Inflammatory macrophage treated with lipopolysaccharide for 1 hour (primary cell): ENCODE measurements around the gene ECEL1.
"Not testable (repeated sequence)": the region's sequence is repeated elsewhere in the genome, so short reads cannot be mapped to it uniquely, and the experiment has no call there.

ENCODE experiments used
- DNase-seq, 2 donors: peaks; one replicate each; pipeline ENCODE4 v3.0.0-alpha.2; 2020 to 2022

ECEL1 gene

DNA sequence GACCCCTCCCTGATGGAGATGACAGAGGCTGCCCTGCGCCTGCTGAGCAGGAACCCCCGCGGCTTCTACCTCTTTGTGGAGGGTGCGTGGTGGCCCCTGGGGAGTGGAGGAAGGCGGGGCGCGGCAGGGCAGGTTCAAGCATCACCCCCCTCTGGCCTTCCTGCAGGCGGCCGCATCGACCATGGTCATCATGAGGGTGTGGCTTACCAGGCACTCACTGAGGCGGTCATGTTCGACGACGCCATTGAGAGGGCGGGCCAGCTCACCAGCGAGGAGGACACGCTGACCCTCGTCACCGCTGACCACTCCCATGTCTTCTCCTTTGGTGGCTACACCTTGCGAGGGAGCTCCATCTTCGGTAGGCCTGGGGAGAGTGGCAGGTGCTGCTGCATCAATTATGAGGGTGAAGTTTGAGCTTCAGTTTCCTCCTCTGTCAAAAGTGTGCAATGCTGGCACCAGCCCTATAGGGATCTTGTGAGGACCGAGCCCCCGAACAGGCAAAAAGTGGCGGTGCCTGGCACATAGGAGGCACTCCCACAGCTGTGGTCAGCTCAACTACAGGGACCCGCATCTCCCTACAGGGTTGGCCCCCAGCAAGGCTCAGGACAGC is 29.5 kb downstream of the ECEL1 start:
- no peak for DNase-seq

DNA sequence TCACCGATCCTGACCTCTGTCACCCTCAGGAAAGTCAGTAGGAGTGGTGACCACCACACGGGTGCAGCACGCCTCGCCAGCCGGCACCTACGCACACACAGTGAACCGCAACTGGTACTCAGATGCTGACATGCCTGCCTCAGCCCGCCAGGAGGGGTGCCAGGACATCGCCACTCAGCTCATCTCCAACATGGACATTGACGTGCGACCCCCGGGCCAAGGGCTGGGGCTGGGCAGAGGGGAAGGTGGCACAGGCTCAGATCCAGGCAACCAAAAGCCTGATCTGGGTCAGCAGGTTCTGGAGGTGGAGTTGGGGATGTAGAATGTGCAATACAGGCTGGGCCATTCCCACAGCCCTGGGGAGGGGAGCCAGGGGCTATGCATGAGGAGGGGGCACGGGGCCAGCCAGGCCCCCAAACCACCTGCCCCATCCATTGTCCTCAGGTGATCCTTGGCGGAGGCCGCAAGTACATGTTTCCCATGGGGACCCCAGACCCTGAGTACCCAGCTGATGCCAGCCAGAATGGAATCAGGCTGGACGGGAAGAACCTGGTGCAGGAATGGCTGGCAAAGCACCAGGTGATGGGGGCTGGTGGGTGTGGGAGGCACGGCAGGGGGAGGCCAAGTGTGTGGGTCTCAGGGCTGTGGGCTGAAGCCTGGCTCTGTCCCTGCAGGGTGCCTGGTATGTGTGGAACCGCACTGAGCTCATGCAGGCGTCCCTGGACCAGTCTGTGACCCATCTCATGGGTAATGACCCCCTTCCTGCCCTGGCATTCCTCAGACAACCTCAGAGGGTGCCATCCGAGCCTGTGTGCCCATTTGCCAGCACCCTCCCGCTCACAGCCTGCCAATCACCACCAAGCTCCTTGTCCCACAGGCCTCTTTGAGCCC is 30.3 kb downstream of the ECEL1 start:
- no peak for DNase-seq

DNA sequence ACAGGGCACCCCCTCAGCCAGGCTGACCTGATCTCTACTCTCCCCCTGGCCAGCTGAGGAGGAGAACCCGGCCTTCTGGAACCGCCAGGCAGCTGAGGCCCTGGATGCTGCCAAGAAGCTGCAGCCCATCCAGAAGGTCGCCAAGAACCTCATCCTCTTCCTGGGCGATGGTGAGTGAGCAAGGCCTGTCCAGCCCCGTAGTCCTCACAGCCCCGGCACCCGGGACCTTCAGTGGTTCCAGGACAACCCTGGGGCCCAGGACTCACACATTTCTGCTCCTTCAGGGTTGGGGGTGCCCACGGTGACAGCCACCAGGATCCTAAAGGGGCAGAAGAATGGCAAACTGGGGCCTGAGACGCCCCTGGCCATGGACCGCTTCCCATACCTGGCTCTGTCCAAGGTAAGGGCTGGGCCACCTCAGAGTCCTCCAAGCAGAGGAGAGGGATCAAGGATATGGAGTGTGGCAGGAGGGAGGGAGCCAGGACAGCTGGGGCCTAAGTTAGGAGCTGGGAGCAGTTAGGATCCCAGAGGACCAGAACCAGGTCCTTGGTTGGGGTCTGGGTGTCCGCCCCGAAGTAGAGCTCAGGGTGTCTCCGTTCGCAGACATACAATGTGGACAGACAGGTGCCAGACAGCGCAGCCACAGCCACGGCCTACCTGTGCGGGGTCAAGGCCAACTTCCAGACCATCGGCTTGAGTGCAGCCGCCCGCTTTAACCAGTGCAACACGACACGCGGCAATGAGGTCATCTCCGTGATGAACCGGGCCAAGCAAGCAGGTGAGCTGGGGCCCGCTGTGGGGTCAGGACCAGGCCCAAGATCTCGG is 31.1 kb downstream of the ECEL1 start:
- DNase-seq, result no peak

DNA sequence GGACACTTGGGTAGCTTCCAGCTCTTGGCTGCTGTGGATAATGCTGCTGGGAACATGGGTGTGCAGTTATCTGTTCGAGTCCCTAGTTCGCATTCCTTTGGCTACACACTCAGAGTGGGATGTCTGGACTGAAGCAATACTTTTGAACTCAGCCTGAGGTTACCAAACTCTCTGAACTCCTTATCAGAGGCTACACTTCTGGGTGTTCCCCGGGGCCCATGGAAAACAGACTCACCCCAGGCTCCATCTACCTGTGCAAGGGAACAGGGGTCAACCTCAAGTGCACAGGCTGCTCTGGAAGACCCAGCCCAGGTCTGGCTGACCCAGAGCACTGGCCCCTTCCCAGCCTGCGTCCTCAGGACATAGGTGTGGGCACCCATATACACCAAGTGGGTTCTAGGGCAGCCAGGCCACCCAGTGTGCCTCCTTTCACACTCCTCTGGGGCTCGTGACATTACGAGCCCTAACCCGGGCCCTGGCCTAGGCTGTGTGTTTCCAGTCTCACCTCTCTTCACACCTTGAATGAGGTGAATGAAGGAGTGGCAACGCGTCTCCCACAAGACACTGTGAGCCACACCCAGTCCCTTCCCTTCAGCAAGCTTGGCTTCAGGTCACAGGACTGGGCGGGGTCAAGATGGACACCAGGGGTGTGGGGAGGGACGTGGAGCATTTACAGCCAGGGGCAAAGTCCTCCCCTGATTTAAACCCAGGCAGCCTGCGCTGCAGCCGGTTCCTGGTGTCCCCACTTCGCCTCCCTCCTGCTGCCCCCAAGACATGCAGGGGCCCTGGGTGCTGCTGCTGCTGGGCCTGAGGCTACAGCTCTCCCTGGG is 32.0 kb downstream of the ECEL1 start, which contains the start of gene ALPI:
Gene ALPI, plus strand, starts transcription at position 728 of the 830 bp plus-strand sequence. Its CDS starts 47 bp downstream, at position 775.
- DNase-seq, result no peak

DNA sequence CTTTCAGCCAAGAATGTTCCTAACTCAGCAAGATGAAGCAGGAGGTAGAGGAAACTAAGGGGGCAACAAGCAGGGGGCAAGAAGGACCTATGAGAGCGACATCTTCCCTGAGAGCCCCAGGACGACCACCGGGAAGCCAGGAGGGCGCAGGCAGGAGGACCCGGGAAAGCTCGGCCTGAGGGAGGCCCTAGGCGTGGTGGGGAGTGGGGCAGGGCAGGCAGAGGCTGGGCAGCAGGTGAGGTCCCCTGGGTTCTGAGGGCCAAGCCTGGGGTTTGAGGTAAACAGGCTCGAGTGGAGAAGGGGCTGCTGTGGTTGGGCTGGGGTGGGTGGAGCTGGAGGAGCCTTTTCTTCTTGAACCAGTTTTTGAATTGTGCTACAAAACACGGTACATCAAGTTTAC is 33.0 kb downstream of the ECEL1 start:
- DNase-seq, result no peak

DNA sequence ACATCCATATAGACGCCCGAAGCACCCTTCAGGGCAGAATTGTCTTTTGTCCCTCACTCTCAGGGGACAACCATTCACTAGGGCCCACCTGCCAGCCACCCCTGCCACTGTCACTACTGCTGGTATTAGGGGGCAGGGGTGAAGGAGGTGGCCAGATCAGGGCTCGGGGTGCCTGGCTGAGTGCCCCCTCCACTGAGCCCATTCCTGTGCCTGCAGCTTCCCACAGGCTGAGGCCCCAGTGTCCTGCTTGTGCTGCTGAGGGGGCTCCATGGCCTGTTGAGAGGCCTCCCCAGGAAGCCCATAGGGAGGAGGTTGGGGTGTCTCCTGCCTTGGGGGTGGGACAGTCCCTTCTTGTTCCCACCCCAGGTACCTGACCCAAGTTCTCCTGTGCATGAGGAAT is 36.0 kb downstream of the ECEL1 start:
- DNase-seq, result not testable (repeated sequence)

DNA sequence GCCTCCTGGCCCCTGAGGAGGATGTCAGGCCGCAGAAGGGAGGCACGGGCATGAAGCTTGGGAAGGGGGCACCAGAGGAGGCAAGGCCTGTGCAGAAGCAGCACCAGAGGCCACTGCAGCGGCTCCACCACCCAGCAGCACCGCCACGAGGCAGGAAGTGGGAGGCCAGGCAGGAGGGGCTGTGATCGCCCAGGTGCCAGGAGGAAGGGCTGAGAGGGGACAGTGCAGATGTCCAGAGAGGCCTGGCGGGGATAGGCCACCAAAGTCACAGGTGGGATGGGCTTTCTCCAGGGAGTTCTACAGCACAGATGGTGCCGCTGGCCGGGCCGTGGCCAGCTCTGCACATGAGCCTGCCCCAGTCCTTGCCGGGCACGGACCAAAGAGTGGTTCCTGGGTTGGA is 37.7 kb downstream of the ECEL1 start:
- DNase-seq, result no peak

DNA sequence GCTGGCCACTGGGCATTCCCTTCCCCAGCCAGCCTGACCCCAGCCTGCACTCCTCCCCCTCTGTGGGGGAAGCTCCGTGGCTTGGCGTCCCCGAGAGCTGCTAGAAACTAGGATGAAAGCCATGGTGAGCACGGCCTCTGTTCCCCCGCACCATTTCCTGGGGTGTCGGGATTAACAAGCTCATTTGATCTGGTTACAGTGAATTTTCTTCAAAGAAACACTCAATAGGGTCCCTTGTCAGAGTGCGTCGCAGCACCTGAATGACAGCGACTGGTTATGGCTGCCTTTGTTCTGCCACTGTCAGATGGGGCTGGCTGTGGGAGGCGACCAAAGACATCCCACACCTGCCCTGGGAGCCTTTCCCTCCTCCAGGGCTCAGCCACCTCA is 39.3 kb downstream of the ECEL1 start:
- no peak for DNase-seq

DNA sequence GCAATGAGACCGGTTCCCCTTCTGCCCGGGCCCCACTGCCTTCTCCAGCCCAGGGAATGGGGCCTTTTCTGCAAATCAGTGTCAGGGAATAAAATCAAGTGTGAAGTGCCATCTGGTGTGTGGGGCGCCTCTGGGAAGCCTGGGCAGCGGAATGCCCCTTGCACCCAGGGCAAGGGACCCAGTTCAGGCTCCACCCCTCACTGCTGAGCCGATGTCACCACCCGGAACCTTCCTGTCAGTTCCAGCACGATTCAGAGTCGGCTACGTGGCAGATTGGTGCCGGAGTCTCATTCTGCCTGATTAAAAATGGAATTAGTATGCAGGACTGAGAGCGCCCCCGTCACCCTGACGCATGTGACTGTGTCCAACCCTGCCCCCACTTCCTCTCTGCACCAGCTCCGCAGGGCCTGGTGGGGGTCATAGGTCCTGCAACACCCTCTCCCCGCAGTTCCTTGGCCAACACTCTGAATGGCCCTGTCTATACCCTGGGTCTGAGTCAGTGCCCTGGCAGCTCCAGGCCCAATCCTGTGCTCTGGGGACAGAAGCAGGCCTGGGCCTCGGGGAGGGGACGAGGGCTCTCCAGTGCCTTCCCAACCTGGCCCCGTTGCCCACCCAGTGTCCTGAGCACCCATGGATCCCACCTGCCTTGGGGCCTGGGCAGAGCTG is 39.9 kb downstream of the ECEL1 start:
- DNase-seq, result no peak

DNA sequence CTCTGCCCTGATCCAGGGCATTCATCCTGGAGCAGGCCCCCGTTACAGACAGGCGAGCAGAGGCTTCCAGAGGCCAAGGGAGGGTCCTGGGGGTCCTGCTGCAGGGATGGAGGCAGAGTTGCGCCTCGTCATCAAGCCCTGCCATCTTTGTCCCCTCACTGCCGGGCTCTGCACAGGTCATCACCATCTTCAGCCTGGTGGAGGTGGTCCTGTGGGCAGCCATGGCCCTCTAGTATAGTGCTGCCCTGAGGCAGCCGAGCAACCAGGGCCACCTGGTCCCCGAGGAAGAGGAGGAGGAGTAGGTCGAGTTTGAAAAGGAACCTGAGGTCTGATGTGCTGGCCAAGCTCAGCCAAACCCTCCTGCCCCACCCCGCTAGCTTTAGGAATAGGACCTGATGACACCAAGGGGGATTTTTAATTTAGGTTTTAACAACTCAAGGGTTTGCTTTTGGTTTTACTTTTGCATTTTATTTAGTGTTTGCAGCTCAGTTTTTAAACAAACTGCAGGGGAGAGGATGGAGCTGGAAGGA is 40.5 kb downstream of the ECEL1 start:
- no peak for DNase-seq

DNA sequence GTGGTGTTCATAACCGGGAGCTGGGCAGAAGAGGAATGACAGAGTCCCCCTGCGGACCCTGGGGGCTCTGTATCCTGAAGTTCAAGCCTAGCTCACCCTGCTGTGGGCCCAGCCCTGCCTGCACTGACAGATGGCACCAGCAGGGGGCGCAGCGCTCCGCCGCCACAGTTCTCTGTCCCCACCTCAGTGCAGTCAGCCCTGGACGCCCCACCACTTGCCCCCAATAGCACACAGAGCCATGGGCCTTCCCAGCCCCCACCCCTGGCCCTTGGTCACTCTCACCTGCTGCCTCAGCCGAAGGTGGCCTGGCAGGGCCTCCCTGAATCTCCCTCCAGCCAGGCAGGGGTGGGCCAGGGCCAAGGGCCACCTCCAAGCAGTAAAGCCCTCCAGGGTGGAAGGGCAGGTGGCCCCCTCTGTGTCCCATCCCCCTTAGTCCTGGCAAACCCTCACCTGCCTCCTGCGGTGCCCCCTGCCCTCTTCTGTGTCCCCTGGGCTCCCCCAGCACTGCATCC is 41.3 kb downstream of the ECEL1 start:
- not testable (repeated sequence) for DNase-seq

DNA sequence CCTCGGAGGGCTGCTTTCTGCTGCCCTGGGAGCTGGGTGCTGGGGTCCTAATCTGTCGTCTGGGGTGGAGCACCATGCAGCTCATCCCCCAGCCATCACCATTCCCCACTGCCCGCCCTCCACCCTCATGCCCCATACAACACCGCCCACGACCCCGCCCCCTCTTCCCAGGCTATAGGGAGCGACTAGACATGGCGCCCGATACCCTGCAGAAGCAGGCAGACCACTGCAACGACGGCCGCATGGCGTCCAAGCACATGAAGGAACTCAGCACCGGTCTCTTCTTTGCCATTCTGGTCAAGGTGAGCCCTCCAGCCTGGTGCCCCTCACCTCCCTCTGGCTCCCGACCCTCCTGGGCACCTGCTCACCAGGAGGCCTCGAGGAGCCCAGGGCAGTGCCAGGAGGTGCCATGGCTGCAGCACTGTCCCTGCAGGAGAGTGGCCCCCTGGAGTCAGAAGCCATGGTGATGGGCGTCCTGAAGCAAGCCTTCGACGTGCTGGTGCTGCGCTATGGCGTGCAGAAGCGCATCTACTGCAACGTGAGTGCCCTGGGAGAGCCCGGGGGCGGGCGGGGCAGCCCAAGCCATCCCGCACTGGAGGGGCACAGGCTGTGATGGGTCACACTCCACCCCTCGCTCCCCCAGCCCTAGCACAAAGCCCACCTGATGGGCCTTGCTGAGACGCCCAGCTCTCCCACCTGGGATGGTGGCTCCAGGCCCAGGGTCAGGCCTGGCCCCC is 42.3 kb downstream of the ECEL1 start:
- DNase-seq, result not testable (repeated sequence)

DNA sequence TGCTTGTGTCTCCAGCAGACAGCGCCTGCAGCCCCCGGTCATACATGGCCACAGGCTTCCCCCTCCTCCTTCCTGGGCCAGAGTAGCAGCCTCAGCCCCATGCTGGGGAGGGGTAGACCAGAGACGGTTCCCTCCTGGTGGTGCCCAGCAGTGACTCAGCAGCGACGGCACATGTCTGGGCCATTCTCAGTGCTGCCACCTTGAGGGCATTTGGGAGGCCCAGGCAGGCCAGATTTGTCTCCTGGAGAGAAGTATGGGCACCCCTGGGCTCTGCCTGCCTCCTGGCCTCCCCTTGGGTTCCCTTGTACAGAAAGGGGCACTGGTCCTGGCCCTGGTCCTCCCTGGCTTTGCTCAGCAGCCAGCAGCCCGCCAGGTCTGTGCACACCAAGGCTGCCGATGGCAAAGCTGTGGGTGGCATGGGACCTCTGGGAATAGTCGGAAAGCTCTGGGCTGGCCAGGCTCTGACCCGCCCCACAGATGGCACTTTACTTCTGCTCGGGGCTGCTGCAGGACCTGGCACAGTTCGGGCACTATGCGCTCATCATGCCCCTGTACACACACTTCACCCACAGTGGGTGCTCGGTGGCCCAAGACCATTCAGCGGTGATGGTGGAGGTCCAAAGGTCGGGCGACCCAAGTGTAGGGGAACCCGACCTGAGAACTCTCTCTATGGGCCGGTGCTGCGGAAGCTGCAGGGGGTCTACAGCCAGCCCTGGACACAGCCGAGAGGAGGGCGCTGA is 43.1 kb downstream of the ECEL1 start:
- peak; percentile 58 to 77 for DNase-seq

DNA sequence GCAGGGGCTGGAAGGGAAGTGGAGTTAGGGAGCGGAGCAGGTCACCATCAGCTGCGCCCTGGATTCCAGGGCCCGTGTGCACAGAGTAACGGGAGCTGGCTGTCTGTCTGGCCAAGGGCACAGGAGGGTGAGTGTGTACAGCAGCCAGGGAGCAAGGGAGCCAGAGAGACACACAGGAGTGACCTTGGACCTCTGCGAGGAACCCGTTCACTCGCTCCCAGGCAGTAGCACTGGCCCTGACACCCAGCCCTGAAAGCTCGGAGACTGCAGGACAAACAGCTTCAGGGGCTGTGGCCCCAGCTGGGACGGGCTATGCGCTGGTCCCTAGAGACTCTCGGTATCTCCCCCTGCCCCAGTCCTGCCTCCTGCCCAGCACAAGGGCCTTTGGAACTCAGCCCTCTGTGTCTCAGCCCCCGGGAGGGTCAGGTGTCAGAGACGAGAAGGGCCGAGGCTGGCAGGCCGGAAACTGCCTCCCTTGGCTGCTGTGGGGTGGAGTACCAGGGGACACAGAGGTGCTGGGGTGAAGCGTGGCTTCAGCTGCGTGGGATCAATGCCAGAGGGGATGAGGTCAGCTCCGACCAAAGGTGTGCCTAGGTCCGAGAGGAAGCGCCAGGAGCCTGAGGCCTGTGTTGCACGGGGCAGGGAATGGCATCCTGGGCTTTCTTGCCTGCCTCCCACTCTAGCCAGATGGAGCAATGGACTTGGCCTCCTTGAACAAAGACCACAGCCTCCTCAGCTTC is 43.8 kb downstream of the ECEL1 start:
- not testable (repeated sequence) for DNase-seq

DNA sequence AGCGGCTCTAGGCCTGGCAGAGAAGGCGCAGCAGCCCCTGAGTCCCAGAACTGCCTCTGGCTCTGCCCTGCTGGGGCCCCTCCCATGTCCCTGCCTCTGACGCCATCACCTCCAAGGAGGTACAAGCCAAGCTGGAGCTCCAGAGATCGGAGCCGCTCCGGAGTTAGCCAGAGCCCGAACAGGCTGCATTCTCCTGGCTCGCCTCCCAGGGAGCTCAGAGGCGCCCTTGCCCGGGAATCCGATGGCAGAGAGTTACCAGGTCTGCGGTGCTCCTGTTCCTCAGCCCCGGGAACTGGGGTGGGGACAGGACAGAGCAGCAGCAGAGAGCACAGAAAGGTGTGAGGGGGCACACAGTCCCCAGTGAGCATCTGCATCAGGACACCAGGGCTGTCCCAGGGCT is 44.6 kb downstream of the ECEL1 start:
- not testable (repeated sequence) for DNase-seq

DNA sequence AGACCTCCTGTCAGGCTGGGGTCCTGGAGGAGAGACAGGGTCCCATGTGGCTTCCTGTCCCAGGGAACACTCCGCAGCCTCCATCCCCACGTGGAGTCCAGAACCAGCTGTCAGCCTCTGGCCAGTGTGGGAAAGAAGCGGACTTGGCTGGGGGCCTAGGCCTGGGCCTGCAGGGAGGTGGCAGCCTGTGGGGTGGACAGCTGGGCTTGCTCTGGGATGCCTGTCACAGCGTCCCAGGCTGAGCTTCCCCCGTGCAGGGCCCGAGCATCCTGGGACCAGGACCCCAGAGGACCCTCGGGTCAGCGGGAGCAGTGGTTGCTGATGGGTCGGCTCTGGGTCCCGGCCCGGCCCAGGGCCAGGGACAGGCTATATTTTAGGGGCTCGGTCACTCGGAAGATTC is 45.2 kb downstream of the ECEL1 start:
- not testable (repeated sequence) for DNase-seq

DNA sequence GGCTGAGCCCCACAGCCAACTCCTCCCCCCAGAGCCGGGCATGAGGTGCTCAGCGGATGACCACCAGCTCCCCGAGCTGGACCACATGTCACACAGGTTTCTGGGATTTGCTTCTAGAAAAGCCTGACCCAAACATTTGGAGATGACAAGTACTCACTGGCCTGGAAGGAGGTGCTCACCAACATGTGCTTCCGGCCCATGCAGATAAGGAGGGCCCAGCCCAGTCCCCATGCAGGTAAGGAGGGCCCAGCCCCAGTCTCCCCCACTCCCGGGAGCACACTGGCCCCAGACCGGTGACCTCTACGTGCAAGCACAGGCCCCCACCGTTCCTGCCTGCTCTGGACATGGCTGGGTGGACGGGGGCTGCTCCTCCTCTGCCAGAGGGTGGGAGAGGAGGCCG is 45.7 kb downstream of the ECEL1 start:
- not testable (repeated sequence) for DNase-seq

DNA sequence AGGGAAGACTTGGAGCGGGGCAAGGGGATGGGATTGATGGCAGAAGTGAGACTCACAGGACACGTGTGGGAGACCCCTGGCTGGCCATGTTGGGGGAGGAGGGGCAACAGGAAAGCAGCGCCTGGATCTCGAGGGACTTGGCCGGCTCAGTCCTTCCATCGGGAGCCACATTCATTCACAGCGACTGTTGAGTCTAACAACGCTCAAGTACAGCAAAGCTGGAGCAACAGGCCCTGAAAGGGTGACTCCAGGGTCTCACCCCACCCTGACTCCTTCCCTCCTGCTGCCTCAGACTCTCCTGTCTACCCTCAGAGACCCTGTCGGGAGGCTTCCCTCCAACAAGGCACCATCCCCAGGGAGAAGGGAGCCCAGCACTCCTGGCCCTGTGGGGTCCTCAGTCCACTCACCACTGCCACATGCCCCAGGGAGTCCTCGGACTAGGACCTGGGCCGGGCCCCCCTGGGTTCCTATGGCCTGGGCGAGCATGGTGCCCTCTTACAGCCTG is 46.4 kb downstream of the ECEL1 start:
- no peak for DNase-seq
